ENCODE results near the gene SLC16A6.

GRCh38 chr17:68288375-68288774, 2.6 kb downstream of the SLC16A6 start:
- TF ChIP-seq CTCF (IDR thresholded peaks at IDR 0.05): no peak
- TF ChIP-seq POLR2A (IDR thresholded peaks at IDR 0.05): no peak

All from esophagus squamous epithelium (tissue), 4 donors.